IMR-90 (cell line): Measurements from ENCODE around the gene MINAR1. TPM values are rescaled to one million over a fixed set of nuclear protein-coding genes. Genes with fewer than 3 reads are reported as not detected.

Source experiments
- ATAC-seq: fragments of 200-7000 bp; cut with Tn5 transposase; 2 replicates; pipeline ENCODE4 v1.9.1; 2020; ENCODE audit warnings: low read depth, mild to moderate bottlenecking, moderate library complexity
- BruUV-seq: library from RNA; stranded (reverse); fragments of 400-500 nt; replicated peaks from 2 replicates; lab custom pipeline; 2021; lab: Mats Ljungman, UMichigan
- CTCF ChIA-PET: fragments of 300-600 bp; formaldehyde crosslinking; extraction: SDS; loops from one replicate; lab custom pipeline; 2021; ENCODE audit warnings: antibody characterized with exemption; lab: Yijun Ruan, JAX
- POLR2A ChIA-PET: fragments of 300-600 bp; sonication (Branson Sonifier 250); formaldehyde crosslinking; loops from one replicate; lab custom pipeline; 2022; ENCODE audit warnings: antibody characterized with exemption; ENCODE audit not compliant: unreplicated experiment; lab: Charles Lee
- DNase-seq: peaks from one replicate; pipeline ENCODE4 v3.0.0; 2013
- H2AFZ ChIP-seq: replicated peaks from 2 replicates; pipeline ENCODE3; 2013; ENCODE audit warnings: low read length, mild to moderate bottlenecking; ENCODE audit not compliant: poor library complexity
- H2AK5ac ChIP-seq: 2 replicates; pipeline ENCODE4 v1.6.1; 2013; ENCODE audit warnings: low read depth, low read length, inconsistent platforms
- H2AK9ac ChIP-seq: replicated peaks from 2 replicates; pipeline ENCODE3; 2013; ENCODE audit warnings: mild to moderate bottlenecking, low read depth, low read length, moderate library complexity; ENCODE audit not compliant: poor library complexity
- H2BK120ac ChIP-seq: 2 replicates; pipeline ENCODE4 v1.6.1; 2013; ENCODE audit warnings: low read depth, low read length, inconsistent platforms
- H2BK15ac ChIP-seq: 3 replicates; pipeline ENCODE4 v1.6.1; 2013; ENCODE audit warnings: low read depth, low read length, inconsistent platforms
- H2BK20ac ChIP-seq: 2 replicates; pipeline ENCODE4 v1.6.1; 2013; ENCODE audit warnings: low read depth, mild to moderate bottlenecking, inconsistent platforms, low read length, moderate library complexity
- H2BK5ac ChIP-seq: 2 replicates; pipeline ENCODE4 v1.6.1; 2013; ENCODE audit warnings: mild to moderate bottlenecking, low read depth, low read length, inconsistent platforms; ENCODE audit not compliant: poor library complexity, severe bottlenecking
- H3K14ac ChIP-seq: replicated peaks from 2 replicates; pipeline ENCODE4 v1.6.1; 2013; ENCODE audit warnings: low read depth, low read length, inconsistent platforms
- H3K18ac ChIP-seq: 2 replicates; pipeline ENCODE4 v1.6.1; 2013; ENCODE audit warnings: low read depth, low read length, control low read depth
- H3K23ac ChIP-seq: 2 replicates; pipeline ENCODE4 v1.6.1; 2013; ENCODE audit warnings: low read depth, low read length, inconsistent platforms
- H3K27ac ChIP-seq: 2 replicates; pipeline ENCODE4 v1.5.1; 2013; ENCODE audit warnings: mild to moderate bottlenecking, control low read depth, low read length; ENCODE audit not compliant: insufficient read depth
- H3K27me3 ChIP-seq: 2 replicates; pipeline ENCODE4 v1.6.1; 2013; ENCODE audit warnings: low read length; ENCODE audit not compliant: control insufficient read depth, insufficient read depth
- H3K36me3 ChIP-seq: 2 replicates; pipeline ENCODE4 v1.6.1; 2013; ENCODE audit warnings: low read length, mixed read lengths; ENCODE audit not compliant: control insufficient read depth, insufficient read depth
- H3K4ac ChIP-seq: 2 replicates; pipeline ENCODE4 v1.6.1; 2013; ENCODE audit warnings: low read depth, low read length, inconsistent platforms
- H3K4me1 ChIP-seq: 2 replicates; pipeline ENCODE4 v1.6.1; 2013; ENCODE audit warnings: low read length, mixed read lengths; ENCODE audit not compliant: control insufficient read depth, insufficient read depth
- H3K4me2 ChIP-seq: 2 replicates; pipeline ENCODE4 v1.6.1; 2013; ENCODE audit warnings: low read depth, mild to moderate bottlenecking, control low read depth, low read length, moderate library complexity
- H3K4me3 ChIP-seq: 2 replicates; pipeline ENCODE4 v1.5.1; 2013; ENCODE audit warnings: low read depth, mild to moderate bottlenecking, control low read depth, low read length, moderate library complexity; ENCODE audit not compliant: insufficient read depth
- H3K56ac ChIP-seq: 2 replicates; pipeline ENCODE4 v1.6.1; 2013; ENCODE audit warnings: low read length, inconsistent platforms; ENCODE audit not compliant: insufficient read depth; ENCODE audit errors: extremely low read depth
- H3K79me1 ChIP-seq, 2 experiments: 2 replicates each; pipeline ENCODE4 v1.6.1; 2013; ENCODE audit warnings: low read length in 2 of 2, inconsistent platforms in 1 of 2, low read depth in 1 of 2
- H3K9ac ChIP-seq: 2 replicates; pipeline ENCODE4 v1.6.1; 2013; ENCODE audit warnings: low read depth, low read length, control low read depth
- H3K9me1 ChIP-seq: 2 replicates; pipeline ENCODE4 v1.6.1; 2013; ENCODE audit warnings: low read length, inconsistent platforms; ENCODE audit not compliant: insufficient read depth
- H3K9me3 ChIP-seq: 2 replicates; pipeline ENCODE4 v1.6.1; 2013; ENCODE audit warnings: low read length; ENCODE audit not compliant: control insufficient read depth, insufficient read depth
- H4K20me1 ChIP-seq: 2 replicates; pipeline ENCODE4 v1.6.1; 2013; ENCODE audit warnings: low read length, inconsistent platforms; ENCODE audit not compliant: insufficient read depth
- H4K5ac ChIP-seq: 2 replicates; pipeline ENCODE4 v1.6.1; 2013; ENCODE audit warnings: mild to moderate bottlenecking, low read depth, low read length, control low read depth
- H4K8ac ChIP-seq, 2 experiments: 2 replicates each; pipeline ENCODE4 v1.6.1; 2013; ENCODE audit warnings: low read depth in 2 of 2, low read length in 2 of 2, control low read depth in 1 of 2, inconsistent platforms in 1 of 2
- H4K91ac ChIP-seq: 2 replicates; pipeline ENCODE4 v1.6.1; 2013; ENCODE audit warnings: low read depth, low read length, inconsistent platforms; ENCODE audit not compliant: insufficient read depth
- BHLHE40 ChIP-seq: fragments of 150-350 bp; IDR thresholded peaks from 2 replicates; pipeline ENCODE4 v1.6.1; 2016; ENCODE audit warnings: mild to moderate bottlenecking, low read depth, low read length
- CEBPB ChIP-seq: IDR thresholded peaks from 2 replicates; pipeline ENCODE4 v1.6.1; 2012; ENCODE audit warnings: low read depth, low read length, improper control_type of control experiment
- CHD1 ChIP-seq: IDR thresholded peaks from 2 replicates; pipeline ENCODE4 v1.6.1; 2012; ENCODE audit warnings: low read depth, low read length, improper control_type of control experiment
- CTCF ChIP-seq: conservative IDR thresholded peaks from 2 replicates; pipeline ENCODE4 v1.5.1; 2012; ENCODE audit warnings: mild to moderate bottlenecking, low read depth, low read length, improper control_type of control experiment
- FOS ChIP-seq: fragments of 150-350 bp; IDR thresholded peaks from 2 replicates; pipeline ENCODE4 v1.6.1; 2016; ENCODE audit warnings: low read depth, low read length
- MAFK ChIP-seq: IDR thresholded peaks from 2 replicates; pipeline ENCODE4 v1.6.1; 2012; ENCODE audit warnings: low read depth, low read length, improper control_type of control experiment
- MAZ ChIP-seq: IDR thresholded peaks from 2 replicates; pipeline ENCODE4 v1.6.1; 2012; ENCODE audit warnings: low read depth, mild to moderate bottlenecking, low read length, improper control_type of control experiment, moderate library complexity, borderline replicate concordance
- MXI1 ChIP-seq: IDR thresholded peaks from 2 replicates; pipeline ENCODE4 v1.6.1; 2012; ENCODE audit warnings: low read depth, mild to moderate bottlenecking, low read length, moderate library complexity, borderline replicate concordance
- NFE2L2 ChIP-seq: fragments of 150-350 bp; IDR thresholded peaks from 2 replicates; pipeline ENCODE4 v1.6.1; 2016; ENCODE audit warnings: low read depth, mild to moderate bottlenecking, low read length
- POLR2A ChIP-seq: IDR thresholded peaks from 2 replicates; pipeline ENCODE4 v1.6.1; 2012; ENCODE audit warnings: mild to moderate bottlenecking, low read depth, low read length
- RAD21 ChIP-seq: IDR thresholded peaks from 2 replicates; pipeline ENCODE4 v1.6.1; 2012; ENCODE audit warnings: low read length, improper control_type of control experiment
- RCOR1 ChIP-seq: IDR thresholded peaks from 2 replicates; pipeline ENCODE4 v1.6.1; 2012; ENCODE audit warnings: mild to moderate bottlenecking, low read length, improper control_type of control experiment; ENCODE audit not compliant: insufficient replicate concordance
- RFX5 ChIP-seq: IDR thresholded peaks from 2 replicates; pipeline ENCODE4 v1.8.0; 2012; ENCODE audit warnings: low read depth, mild to moderate bottlenecking, low read length, moderate library complexity
- SMC3 ChIP-seq: fragments of 150-350 bp; IDR thresholded peaks from 2 replicates; pipeline ENCODE4 v1.6.1; 2016; ENCODE audit warnings: low read depth, mild to moderate bottlenecking, antibody characterized with exemption, low read length, moderate library complexity
- WGBS, 2 experiments: methylation state at CpG; one replicate each; pipeline versions ENCODE4 v1.1.5 to v1.1.7; 2013; ENCODE audit warnings: missing lambda C conversion rate in 2 of 2; ENCODE audit not compliant: insufficient read length in 1 of 2; ENCODE audit errors: extremely low coverage in 2 of 2; 5-methylcytosine and 5-hydroxymethylcytosine counted together
- dilution Hi-C: fragments of 300-500 bp; cut with HindIII; formaldehyde crosslinking; loops from one replicate; pipeline ENCODE4 v1.14.3; 2018; ENCODE audit warnings: low sequenced_read_pairs; ENCODE audit not compliant: unreplicated experiment
- in situ Hi-C: fragments of 300-500 bp; cut with MboI; formaldehyde crosslinking; loops from 3 replicates; pipeline ENCODE4 v1.14.3; 2019; ENCODE audit warnings: low sequenced_read_pairs, inconsistent platforms, mixed read lengths
- intact Hi-C: fragments of 100-400 bp; cut with micrococcal nuclease; formaldehyde crosslinking; loops from 2 replicates; pipeline ENCODE4 v1.10.0; 2022
- polyA plus RNA-seq, 3 experiments: library from polyadenylated mRNA; depleted of rRNA; stranded (reverse); fragments of >200 nt; gene quantifications; 2 replicates each; pipeline ENCODE4 v1.2.3, GENCODE V29; 2012; ENCODE audit warnings: low replicate concordance in 1 of 3
- total RNA-seq: library from RNA; depleted of rRNA; stranded (reverse); fragments of >200 nt; gene quantifications from 2 replicates; pipeline ENCODE4 v1.2.3, GENCODE V29; 2012
- TF ChIP-seq, protein P1 (sequence below): fragments of 150-350 bp; IDR thresholded peaks from 2 replicates; pipeline ENCODE4 v1.6.1; 2017; ENCODE audit warnings: mild to moderate bottlenecking, antibody characterized with exemption, low read length, low read depth
- TF ChIP-seq, protein P2 (sequence below): fragments of 150-350 bp; IDR thresholded peaks from 2 replicates; pipeline ENCODE4 v1.6.1; 2016; ENCODE audit warnings: low read depth, mild to moderate bottlenecking, low read length, moderate library complexity, borderline replicate concordance

The MINAR1 gene
- total and polyA plus RNA-seq, 2 of the 4 experiments (the other 2 are of a cell fraction), result 0.65 to 1.6 TPM

DNA sequence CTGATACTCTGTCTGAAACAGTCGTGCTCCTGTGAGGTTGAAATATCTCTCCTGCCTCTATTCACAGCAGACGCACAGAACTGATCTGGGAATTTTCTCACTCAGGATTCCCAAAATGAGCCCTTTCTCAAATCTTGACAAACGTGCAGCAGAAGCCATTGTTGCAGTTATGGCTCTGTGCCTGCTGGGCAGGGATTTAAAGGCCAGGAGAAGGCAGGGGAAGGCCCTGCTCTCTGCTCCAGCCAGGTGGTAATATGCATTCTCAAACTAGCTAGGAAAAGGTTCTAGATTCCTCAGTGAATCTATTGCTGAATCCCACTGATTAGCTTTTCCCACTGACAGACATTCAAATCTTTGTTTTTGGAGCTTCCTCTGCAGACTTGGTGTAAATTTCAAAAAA is 2.2 kb downstream of the MINAR1 start:
- ATAC-seq, result no peak
- no peak overlapping the region for H3K4ac ChIP-seq
- H3K4me3 ChIP-seq, result no peak overlapping the region
- H3K56ac ChIP-seq, result no peak overlapping the region
- dilution Hi-C loops, result no loop called here
- in situ Hi-C loops, result no loop called here
- H3K36me3 ChIP-seq, result no peaks in the 10 kb centered on the region
- no peak for DNase-seq
- CTCF ChIA-PET, result interaction anchor here (1.0 to 1.2 kb wide), 2 partner anchors 94 to 419 kb away, joined by 3 read pairs; no protein-coding TSS in a partner anchor
- H4K20me1 ChIP-seq, result no peaks in the 10 kb centered on the region
- no peak overlapping the region for H2BK15ac ChIP-seq
- no peak overlapping the region for H2AK5ac ChIP-seq
- H3K79me1 ChIP-seq, result no peaks in the 10 kb centered on the region
- no peak overlapping the region for H4K91ac ChIP-seq
- H3K27ac ChIP-seq, result no peak overlapping the region
- POLR2A ChIA-PET, result no interaction called here
- no TSS peak for BruUV-seq
- no peak overlapping the region for H3K23ac ChIP-seq
- H3K9me1 ChIP-seq, result 0 out of 2 replicates have a peak, but pooled peaks cover 4% of the 10 kb centered on the region
- H3K4me2 ChIP-seq, result no peak overlapping the region
- no peak overlapping the region for H2AK9ac ChIP-seq
- no peaks in the 10 kb centered on the region for H3K9me3 ChIP-seq
- WGBS, 2 experiments, result 67% methylated on average over 1 of the region's 3 CpGs; no CpG with 5 or more reads in 1 of the 2 experiments
- H4K5ac ChIP-seq, result no peak overlapping the region
- H3K4me1 ChIP-seq, result no peaks in the 10 kb centered on the region
- no peak overlapping the region for H4K8ac ChIP-seq
- H3K27me3 ChIP-seq, result peaks cover 39% of the 10 kb centered on the region
- H2BK120ac ChIP-seq, result no peak overlapping the region
- H2AFZ ChIP-seq, result no peak overlapping the region
- H2BK5ac ChIP-seq, result no peak overlapping the region
- TF ChIP-seq NFE2L2, result no peak
- TF ChIP-seq CHD1, result no peak
- no peak for TF ChIP-seq CTCF
- no peak for TF ChIP-seq FOS
- no peak for TF ChIP-seq MAZ
- no peak for TF ChIP-seq CEBPB
- TF ChIP-seq BHLHE40, result no peak
- no peak for TF ChIP-seq POLR2A
- TF ChIP-seq MAFK, result no peak
- TF ChIP-seq RFX5, result no peak
- TF ChIP-seq SMC3, result no peak
- TF ChIP-seq, protein P1, sequence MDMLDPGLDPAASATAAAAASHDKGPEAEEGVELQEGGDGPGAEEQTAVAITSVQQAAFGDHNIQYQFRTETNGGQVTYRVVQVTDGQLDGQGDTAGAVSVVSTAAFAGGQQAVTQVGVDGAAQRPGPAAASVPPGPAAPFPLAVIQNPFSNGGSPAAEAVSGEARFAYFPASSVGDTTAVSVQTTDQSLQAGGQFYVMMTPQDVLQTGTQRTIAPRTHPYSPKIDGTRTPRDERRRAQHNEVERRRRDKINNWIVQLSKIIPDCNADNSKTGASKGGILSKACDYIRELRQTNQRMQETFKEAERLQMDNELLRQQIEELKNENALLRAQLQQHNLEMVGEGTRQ, result no peak
- no peak for TF ChIP-seq MXI1
- TF ChIP-seq, protein P2, sequence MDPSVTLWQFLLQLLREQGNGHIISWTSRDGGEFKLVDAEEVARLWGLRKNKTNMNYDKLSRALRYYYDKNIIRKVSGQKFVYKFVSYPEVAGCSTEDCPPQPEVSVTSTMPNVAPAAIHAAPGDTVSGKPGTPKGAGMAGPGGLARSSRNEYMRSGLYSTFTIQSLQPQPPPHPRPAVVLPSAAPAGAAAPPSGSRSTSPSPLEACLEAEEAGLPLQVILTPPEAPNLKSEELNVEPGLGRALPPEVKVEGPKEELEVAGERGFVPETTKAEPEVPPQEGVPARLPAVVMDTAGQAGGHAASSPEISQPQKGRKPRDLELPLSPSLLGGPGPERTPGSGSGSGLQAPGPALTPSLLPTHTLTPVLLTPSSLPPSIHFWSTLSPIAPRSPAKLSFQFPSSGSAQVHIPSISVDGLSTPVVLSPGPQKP, result no peak
- no peak for TF ChIP-seq RAD21
- TF ChIP-seq RCOR1, result no peak
- intact Hi-C loops, result loop anchor here (5.0 kb wide), 1 partner anchor 48 kb away; no protein-coding TSS in a partner anchor
- H3K14ac ChIP-seq, result no peak overlapping the region
- H2BK20ac ChIP-seq, result no peak overlapping the region
- H3K18ac ChIP-seq, result no peak overlapping the region
- no peak overlapping the region for H3K9ac ChIP-seq
